ENCODE data around the gene MCAT. TPM values are rescaled to one million over a fixed set of nuclear protein-coding genes. Genes with fewer than 3 reads are reported as not detected.

The MCAT gene
- polyA plus RNA-seq, 4 donors = 19.4 to 27.6 (median 21.7) TPM

DNA sequence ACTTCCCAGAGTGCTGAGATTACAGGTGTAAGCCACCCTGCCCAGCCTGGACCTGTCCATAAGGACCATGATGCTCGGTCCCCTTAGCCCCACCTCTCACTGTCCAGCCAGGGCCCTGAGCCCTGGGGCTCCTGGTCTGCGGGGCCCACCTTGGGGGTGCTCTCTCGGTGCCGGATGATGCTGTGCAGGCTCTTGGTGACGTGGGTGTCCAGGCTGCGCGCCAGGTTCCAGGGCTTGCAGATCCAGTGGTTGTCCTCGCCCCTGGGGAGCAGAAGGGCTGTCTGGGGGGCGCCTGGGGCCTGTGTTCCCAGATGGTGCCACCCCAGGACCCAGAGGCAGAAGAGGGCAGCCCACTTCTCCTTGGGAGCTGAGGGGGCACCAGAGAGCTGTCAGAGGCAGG is 30.4 kb upstream of the MCAT start:
- no peak for DNase-seq (ENCODE audit: low read depth in 4 of 4, low spot score in 3 of 4)

DNA sequence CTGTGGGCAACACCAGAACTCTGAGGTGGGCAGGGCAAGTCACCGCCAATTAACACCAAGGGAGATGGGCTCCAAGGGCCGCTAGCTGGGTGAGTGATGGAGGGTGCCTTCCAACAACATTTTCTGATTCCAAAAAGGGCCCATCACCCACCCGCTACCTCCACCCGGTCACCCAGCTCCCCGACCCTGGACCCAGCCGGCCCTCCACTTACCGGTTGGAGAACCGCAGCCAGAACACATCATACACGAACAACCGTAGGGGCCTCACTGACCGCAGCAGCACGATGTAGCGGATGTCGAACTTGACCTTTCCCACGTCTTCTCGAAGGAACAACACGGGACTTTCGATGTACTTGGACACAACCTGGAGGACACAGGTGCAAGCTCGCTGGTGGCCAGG is 29.0 kb upstream of the MCAT start:
- DNase-seq (ENCODE audit: low read depth in 4 of 4, low spot score in 3 of 4) = no peak

DNA sequence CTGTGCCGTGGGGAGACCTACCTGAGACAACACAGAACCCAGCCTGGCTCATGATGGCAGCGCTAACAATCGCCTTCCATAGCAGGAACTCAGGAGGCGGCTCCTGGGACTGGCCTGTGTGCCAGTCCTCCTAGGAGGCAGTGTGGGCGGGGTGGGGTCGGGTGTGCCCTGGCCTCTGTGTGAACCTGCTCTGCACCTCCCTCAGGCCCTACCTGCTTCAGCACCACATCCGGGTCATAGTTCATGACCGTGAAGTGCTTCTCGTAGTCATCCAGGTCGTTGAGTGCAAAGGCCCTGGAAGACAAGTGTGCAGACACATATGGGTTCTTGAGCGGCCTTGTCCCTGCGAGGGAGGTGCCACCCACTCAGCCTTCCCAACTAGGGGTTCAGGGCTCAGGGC is 28.4 kb upstream of the MCAT start:
- DNase-seq (ENCODE audit: low read depth in 4 of 4, low spot score in 3 of 4) = no peak

DNA sequence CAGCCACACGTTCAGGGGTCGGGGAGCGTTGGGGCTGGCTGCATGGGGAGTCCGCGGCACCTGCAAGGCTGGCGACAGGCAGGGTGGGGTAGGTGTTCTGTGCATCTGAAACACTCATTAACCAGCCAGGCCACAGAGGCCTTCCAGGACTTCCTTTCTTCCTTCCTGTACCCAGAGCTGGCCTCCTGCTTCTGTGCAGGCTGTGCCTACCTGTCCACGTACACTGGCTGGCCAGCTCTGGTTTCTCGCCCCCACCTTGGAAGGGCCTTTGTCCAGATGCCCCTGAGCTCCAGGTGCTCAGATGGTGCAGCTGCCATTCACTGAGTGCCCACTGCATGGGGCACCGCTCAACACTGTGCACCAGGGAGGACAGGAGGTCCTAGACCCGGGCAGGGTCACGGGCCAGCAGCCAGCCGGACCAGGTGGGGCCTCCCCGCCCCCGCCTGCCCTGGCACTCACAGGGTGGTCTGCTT is 27.9 kb upstream of the MCAT start:
- DNase-seq (ENCODE audit: low read depth in 4 of 4, low spot score in 3 of 4) = no peak

DNA sequence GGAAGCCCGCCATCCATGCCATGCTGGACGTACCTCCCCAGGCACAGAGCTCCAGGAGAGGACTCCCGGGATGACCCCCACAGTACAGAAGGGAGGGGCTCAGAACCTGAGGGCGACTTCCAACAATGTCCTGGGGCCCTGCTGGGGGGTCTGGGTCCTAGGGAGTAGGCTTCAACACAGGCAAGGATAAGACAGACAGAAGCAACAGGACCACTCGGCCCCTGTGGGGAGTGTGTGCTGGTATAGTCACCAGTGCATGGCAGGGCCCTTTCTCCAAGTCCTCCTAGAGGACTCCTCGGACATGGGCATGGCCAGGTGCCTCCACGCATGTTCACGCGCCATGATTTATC is 26.9 kb upstream of the MCAT start:
- no peak for DNase-seq (ENCODE audit: low read depth in 4 of 4, low spot score in 3 of 4)

DNA sequence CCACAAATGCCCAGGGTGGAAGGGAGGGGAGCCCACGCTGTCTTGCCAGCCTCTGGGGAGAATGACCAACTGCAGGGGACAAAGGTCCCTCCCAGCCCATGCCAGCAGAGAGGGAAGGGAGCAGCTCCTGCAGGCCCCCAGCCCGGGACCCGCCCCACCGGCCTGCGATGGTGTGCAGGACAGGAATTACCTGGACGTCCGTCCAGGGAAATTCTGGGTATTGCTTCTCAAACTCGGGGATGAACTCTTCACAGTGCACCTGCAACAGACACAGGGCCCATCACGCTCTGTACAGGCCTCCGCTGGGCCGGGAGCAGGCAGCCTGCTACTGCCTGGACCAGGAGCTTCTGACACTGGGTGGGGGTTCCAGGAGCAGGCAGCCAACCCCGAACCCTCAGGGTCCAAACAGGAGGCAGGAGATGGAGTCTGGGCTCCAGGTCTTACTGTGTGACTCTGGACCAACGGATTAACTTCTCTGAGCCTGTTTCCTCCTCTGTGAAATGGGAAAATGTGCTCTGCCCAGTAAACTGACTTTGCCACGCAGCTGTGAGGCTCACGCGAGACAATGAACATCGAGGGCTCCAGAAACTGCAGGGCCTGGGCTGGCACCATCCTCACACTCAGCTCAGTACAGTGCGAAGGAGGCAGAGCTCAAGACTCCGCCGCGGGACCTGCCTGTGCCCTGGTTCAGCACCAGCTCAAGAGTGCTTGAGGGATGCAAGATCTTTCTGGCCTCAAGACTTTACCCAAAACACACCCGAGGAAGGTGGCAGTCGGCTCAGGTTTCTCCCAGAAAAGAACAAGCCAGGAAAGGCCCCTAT is 26.3 kb upstream of the MCAT start:
- no peak for DNase-seq (ENCODE audit: low read depth in 4 of 4, low spot score in 3 of 4)

DNA sequence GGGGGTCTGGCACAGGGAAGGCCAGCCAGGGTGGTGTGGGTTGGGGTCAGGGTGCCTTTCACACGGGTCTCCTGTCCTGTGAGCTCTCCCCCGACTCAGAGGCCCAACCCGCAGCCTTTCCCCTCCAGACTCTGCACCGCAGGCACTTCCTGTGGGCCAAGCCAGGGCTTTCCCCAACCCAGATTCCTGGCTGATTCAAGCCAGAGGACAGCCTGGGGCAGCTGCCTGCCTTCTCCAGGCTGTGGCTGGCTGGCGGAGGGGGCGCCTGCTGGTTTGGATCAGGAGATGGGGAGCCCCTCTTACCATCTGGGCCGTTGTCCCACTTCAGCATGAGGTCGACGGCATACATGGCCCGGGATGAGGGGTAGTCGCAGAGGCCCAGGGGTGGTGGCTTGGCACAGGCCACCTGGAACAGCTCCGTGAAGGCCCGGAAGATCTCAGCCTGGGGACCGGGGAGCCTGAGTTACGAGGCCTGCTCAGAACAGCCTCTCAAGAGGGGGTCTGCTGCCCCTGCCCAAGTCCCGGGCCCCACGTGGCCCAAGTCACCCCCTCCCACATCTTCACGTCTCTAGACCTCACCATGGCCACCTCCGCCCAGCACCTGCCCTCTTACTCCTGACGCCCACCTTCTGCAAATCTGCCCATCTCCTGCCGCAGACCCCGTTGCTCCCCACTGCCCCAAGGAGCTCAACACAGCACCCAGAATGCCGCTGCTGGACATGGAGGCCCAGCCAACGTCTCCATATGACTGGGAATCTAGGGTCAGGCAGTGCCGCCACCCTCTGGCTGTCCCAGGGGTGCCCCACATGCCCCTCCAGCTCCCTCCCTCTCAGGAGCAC is 25.5 kb upstream of the MCAT start:
- DNase-seq (ENCODE audit: low read depth in 4 of 4, low spot score in 3 of 4) = no peak

DNA sequence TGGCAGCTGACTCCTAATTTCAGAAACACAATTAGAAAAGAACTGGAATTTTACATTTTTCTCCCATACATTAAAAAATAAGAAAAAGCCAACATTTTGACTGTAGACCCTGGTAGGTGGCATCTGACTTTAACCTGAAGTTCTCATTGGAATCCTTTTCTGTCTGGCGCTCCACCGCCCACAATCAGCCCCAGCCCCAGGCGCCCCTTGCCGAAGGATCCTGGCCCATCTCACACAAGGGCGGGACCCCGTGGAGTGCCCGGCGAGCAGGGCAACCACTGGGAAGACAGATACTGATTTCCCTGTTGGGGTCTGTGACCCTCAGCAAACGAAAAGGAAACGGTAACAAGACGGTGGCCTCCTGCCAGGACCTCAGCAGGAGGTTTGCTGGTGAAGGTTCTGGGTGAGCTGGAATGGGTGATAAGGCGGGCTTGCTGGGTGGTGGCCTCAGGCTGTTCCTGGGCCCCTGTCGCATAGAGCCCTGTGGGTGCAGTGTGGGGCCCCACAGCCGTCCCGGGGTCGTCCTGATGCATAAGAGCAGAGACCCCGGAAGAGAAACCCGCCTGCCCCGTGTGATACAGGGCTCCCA is 23.9 kb upstream of the MCAT start:
- no peak for DNase-seq (ENCODE audit: low read depth in 4 of 4, low spot score in 3 of 4)

DNA sequence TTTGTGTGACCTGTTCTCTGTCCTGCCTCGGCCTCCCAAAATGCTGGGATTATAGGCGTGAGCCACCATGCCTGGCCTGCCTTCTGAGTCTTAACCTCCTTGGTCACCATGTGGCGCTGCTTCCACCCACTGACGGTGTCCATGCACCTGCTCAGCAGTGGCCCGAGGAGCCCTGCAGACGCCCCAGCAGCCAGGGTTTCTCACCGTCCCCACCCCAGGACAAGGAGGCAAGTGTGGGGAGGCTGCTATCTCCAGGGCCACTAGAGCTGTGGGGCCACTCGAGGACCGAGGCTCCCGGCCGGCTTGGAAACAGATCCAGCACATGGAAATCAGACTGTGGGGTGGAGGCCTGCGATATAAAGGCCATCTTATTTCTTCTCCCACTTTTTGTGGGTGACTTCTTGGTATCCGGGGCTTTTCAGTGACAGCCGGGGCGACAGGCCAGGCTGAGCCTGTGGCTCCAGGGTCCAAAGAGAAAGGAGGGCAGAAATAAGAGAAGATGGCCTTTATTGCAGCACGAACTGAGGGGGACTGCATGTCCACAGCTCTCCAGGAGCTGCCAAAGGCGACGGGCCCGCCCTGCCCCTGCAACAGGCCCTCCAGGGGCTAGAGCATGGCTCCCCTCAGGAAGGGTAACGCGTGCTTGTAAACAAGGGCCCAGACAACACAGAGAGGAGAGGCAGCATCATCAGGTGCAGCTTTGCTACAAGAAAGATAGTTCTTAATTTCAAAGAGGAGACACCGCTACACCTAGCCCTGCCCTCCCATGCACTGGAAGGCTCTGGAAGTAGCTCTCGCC is 23.1 kb upstream of the MCAT start:
- DNase-seq (ENCODE audit: low read depth in 4 of 4, low spot score in 3 of 4) = no peak

DNA sequence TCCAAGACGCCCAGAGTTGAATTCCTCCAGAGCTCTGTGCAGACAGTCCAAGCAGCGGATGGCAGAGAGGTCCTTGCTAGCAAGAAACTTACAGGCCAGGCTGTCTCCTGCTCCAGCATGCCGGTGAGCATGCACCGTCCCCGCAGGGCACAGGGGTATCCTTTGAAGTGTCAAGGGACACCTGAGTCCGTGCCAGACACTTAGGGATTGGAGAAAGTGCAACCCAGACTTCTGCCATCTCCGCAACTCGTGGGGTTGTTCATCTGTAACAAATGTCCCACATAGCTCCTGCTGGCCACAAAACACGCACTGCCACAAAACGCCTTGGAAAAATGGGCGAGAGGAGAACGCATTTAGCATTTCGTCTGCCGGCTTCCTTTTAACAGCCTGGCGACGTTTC is 21.4 kb upstream of the MCAT start:
- DNase-seq (ENCODE audit: low read depth in 4 of 4, low spot score in 3 of 4) = no peak

DNA sequence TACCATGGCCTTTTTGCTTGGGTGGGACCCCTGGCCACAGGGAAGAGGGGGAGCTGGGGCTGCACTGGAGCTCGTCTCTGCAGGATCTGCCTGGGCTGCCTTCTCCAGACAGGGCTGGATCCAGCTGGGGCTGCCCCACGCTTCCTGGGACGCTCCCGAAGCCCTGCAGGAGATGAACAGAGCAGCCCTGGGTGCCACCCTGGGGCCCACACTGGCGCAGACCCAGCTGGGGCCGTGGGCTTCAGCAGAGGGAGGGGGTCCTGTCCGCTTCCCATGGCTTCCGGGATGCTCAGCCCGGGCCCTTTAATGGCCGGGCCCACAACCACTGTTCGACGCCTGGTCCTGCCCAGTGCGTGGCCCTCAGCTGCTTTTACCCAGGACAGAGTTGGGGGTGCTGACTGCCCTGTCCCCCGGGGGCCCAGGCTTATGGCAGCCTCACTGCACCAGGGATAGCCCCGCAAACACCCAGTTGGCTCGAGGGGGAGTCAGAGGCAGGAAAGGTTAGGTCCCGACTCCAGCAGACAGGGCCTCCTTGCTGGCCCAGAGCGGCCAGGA is 20.1 kb upstream of the MCAT start:
- DNase-seq (ENCODE audit: low read depth in 4 of 4, low spot score in 3 of 4) = no peak

DNA sequence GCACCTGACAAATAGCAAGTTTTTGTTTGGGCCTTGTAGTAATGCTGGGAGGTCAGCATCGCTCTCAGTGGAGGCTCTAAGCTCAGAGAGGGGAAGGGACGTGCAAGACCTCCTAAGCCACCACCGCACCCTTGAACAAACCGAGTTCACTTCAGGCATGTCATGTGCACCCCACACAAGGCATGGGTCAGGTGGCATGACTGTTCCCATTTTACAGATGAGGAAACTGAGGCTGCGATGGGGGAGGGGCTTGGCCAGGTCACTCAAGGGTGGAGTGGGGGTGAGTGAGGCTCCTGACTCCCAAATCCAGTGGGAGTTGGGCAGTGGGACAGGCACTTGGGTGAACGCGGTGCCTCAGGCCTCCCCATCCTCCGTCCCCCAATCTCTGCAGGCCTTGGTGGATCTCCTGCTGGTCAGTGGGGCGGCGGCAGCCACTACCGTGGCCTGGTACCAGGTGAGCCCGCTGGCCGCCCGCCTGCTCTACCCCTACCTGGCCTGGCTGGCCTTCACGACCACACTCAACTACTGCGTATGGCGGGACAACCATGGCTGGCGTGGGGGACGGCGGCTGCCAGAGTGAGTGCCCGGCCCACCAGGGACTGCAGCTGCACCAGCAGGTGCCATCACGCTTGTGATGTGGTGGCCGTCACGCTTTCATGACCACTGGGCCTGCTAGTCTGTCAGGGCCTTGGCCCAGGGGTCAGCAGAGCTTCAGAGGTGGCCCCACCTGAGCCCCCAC is 19.4 kb upstream of the MCAT start:
- DNase-seq (ENCODE audit: low read depth in 4 of 4, low spot score in 3 of 4) = no peak

DNA sequence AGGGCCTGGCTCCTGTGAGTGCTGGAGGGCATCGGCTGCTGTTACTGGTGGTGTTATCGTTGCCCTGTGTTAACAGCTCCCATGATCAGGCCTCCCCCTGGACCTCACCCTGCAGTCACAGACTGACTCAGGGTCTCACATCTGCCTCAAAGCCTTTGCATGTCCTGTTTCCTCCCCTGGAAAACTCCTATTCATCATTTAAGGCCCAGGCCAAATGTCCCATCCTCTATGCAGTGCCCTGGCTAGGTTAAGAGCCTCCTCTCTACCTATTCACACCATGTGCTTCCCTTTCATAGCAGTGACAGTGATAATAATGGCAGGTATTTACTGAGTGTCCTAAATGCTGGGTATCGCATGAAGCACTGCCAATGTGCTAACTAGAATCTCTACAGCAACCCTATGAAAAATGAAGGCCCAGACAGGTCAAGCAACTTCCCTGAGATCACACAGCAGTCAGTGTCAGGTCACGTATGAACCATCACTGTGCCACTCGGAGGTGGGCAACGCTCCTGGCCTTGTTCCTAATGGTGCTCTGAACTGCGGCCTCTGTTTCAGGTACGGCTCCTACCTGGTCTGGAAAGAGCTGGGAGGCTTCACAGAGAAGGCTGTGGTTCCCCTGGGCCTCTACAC is 17.4 kb upstream of the MCAT start:
- DNase-seq (ENCODE audit: low read depth in 4 of 4, low spot score in 3 of 4) = no peak

DNA sequence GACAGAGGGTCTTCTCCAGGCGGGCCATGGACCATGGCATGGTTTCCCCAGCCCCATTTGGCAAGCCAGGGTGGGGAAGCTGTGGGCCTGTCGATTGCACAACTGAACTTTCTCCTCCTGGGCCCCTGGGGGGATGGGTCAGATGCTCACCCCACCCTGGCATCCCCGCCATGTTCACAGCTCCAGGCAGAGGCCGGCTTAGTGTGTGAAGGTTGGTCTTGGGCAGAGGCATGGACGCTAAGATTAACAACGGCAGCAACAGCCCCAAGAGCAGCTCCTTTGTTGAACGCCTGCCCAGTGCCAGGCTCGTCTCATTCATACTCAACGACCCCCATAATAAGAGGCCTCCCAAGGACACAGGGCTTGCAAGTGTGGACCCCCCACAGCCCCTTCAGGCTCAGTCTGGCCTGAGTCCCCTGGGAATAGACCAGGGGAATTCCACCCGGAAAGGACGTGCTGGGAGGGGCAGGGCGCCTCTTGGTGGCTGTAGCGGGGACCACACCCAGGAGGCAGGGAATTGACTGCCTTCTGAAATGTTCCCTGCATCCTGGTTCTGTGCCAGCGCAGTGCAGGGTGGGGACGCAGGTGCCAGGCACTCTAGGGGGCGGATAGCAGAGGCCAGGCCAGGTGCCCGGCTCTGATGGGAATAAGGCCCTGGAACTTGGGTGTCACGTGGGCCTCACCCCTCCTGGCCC is 16.4 kb upstream of the MCAT start:
- no peak for DNase-seq (ENCODE audit: low read depth in 4 of 4, low spot score in 3 of 4)

DNA sequence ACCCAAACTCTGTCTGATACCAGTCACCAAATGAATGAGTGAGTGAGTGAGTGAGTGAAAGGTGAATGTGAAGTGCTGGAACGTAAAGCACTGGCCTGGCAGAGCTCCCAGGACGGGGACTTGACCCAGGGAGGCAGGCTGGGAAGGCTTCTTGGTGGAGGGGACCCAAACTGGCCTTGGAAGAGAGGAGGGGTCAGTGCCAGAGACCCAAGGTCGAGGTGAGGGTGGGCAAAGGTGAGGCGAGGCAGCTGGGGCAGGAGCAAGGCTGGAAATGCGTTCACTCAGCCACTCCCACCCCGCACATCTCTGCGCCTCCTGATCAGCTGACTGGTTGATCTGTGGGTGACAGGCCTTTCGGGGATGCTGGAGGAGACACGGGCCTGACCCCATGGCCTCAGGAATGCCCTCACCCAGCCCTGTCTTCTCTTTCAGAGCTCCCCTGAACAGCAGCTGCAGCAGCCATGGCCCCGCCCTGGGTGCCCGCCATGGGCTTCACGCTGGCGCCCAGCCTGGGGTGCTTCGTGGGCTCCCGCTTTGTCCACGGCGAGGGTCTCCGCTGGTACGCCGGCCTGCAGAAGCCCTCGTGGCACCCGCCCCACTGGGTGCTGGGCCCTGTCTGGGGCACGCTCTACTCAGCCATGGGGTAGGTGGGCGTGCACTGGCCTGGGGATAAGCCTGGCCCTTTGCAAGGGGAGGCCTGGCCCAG is 15.7 kb upstream of the MCAT start:
- DNase-seq (ENCODE audit: low read depth in 4 of 4, low spot score in 3 of 4) = no peak

DNA sequence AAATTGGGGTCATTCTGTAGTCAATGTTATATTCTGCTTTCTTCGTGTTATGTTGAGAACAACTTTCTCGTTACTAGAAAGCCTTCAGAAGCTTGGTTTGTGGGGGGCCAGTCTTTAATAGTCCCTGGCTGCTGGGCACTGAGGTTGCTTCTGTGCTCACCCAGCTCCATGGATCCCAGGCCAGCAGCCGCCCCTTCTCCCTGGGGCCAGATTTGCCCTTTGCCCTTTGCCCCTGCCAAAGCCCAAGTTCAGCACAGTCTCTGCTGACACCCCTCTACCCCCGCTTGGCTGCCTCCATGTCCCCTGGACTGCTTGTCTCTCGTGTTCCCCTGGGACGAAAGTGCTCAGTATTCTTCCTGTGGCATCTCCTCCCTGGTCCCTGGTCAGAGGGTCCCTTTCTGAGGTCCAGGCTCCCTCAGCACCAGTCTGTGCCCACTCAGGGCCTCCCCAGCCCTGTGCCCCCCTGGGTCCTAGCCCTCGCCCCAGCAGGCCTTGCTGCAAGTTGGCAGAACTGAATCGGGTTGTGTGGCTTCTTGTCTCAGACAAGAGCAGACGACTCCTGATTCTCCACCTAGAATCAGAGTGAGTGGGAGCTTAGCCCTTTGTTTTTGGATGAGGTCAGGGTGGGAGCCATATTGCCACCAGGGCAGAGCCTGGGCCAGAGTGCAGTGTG is 14.8 kb upstream of the MCAT start:
- DNase-seq (ENCODE audit: low read depth in 4 of 4, low spot score in 3 of 4) = no peak

DNA sequence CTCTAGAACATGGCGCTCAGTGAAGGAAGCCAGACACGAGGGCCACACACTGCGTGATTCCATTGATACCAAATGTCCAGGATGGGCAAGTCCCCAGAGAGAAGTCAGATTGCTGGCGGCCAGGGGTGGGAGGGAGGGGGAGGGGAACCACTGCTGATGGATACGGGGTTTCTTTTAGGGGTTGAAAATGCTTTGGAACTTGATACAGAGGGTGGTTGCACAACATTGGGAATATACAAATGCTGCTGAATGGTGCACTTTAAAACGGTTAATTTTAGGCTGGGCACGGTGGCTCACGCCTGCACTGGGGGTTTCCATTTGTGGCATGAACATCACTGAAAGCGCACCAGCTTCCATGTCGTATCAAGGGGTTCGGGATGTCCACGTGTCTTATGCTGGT is 13.2 kb upstream of the MCAT start:
- DNase-seq (ENCODE audit: low read depth in 4 of 4, low spot score in 3 of 4) = no peak

DNA sequence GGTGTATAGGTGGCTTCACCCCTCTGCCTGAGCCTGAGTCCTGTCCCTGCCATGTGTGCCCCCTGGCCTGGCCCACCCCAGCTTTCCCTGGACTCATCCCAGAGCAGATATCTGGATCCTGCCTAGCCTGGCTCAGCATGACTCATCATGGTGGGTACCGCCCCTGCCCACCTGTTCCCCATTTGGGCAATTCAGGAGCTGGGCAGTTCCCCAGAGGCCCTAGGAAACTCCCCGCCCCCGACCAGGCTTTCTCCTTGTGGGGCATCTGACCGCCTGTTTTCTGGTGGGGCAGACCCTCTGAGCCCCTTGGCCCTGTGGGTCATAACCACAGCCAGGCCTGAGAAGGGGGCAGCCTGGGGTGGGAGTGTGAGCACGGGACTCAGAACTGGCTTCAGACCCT is 12.6 kb upstream of the MCAT start:
- DNase-seq (ENCODE audit: low read depth in 4 of 4, low spot score in 3 of 4) = no peak

Data from right renal pelvis (tissue), 4 donors.